Frontal cortex (tissue), 4 donors: Measurements from ENCODE around the gene L3MBTL3. TPM values are rescaled to one million over a fixed set of nuclear protein-coding genes. Genes with fewer than 3 reads are reported as not detected.

Experiments used
- DNase-seq, 2 donors: peaks; one replicate each; pipeline ENCODE4 v3.0.0; 2012; ENCODE audit warnings: low spot score in 2 of 2
- FAIRE-seq: peaks from 2 replicates; lab custom pipeline; 2012; peaks lifted over from hg19 to GRCh38; lab: Jason Lieb, UNC
- total RNA-seq: library from RNA; depleted of rRNA; stranded (reverse); fragments of >200 nt; gene quantifications from one replicate; pipeline ENCODE4 v1.2.3, GENCODE V29; 2014
- donor health status: control.
- donor health status: control.
- donor health status: control.

Gene L3MBTL3
- total RNA-seq, 1 donor from 2014 or later = 46.1 TPM

DNA sequence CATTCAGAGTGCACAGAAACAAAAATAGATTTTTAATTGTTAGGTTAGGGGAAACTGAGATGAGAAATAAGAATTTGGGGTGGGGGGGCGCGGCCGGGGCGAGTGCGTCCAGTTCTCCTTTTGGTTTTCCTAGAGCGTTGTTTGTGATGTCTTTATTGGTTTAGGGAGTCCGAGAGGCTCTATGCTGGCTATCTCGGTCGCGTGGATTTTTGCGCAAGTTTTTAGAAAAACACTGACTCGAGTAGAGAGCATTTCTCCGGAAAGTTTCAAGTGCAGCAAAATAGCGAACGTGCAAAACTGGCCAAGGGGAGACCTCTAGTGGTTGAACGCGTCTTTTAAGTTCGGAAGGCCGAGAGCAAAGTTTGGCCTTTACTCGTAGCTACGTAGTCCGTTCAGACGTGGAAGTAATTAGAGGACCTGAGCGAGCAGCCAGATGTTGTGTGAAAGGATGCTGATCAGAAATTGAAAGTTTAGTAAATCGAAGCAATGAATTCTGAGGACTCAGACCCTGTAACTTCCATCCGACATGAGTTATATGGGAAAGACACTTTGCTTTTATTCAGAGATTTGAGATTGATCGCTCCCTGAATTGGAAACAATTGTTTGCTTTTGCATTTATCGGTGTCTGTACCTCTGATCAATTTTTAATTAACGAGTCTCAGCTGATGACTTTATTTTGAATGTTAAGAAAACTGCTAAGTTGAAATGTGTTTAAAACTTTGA is 2.7 kb downstream of the L3MBTL3 start:
- DNase-seq = peak; percentile 58 to 69
- FAIRE-seq = peak; percentile 3

DNA sequence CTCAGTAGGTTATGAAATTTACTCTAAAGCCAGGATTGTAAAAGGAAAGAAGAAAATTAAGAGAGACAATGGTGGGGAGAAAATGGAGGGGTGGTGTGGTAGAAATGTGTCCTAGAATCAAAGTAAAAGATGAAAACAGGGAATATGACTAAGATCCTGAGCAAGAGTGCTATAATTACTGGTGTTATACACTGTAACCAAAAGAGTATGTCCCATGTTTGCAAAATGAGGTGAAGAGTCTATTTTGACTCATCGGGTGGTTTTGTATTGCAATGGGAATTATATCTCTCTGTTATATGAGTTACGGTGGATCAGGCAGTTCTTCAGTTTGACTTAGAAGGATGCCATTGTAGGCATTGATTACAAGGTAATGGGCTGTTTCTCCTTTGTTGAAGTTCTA is 8.5 kb downstream of the L3MBTL3 start:
- DNase-seq (no peak), FAIRE-seq (no peak)

DNA sequence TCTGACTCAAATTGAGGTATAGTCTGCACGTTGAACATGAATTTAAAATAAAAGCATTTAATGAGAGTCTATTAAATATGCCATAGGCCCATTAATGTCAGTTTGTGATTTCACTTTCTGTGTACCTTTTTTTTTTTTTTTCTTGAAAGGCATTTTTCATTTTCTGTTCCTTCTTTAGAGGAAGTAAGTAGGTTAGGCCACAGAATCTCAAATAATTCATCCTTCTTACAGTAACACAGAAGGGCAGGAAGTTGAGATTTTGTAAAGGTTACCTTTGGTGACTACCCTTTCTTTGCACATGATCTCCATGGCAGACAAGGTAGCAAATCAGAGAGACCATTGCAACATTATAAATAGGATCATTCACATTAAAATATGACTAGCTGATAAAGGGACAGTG is 9.6 kb downstream of the L3MBTL3 start:
- no peak for DNase-seq
- FAIRE-seq = no peak

DNA sequence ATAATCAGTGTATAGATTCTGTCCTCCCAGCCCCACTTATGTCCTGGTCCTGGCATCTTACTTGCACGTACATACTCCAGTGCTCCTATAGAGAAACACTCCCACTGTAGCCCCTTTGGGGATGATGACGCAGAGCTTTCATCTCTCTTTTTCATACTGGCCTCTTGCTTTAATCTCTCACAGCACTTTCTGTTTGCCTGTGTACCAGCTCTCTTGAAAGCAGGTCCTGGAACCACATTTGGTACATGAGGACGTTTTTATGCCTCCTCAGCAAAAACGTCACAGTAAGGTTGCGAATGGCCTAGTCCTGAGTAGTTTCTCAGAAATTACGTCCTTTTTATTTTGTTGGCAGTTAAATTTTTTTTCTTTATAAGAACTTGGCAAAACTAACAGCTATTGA is 10.8 kb downstream of the L3MBTL3 start:
- DNase-seq (no peak), FAIRE-seq (no peak)

DNA sequence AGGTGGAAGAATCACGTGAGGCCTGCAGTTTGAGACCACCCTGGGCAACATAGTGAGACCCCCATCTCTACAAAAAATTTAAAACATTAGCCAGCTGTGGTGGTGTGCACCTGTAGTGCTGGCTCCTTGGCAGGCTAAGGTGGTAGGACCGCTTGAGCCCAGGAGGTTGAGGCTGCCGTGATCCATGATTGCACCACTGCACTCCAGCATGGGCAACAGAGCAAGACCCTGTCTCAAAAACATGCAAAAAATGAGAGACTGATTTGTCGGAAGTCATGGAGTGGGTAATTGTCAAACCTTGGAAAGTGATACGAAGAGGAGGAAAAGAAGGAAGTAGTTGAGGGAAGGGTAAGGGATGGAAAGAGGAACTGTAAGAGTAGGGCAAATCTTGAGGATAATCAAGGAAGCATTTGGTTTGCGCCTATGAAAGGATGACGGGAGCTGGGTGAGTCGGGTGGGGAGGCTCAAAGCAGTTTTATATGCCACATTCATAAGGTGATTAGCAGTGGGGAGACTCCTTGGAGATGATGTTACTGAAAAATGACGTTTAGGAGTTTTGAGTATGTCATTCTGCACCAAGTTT is 14.5 kb downstream of the L3MBTL3 start:
- FAIRE-seq = no peak
- DNase-seq = no peak

DNA sequence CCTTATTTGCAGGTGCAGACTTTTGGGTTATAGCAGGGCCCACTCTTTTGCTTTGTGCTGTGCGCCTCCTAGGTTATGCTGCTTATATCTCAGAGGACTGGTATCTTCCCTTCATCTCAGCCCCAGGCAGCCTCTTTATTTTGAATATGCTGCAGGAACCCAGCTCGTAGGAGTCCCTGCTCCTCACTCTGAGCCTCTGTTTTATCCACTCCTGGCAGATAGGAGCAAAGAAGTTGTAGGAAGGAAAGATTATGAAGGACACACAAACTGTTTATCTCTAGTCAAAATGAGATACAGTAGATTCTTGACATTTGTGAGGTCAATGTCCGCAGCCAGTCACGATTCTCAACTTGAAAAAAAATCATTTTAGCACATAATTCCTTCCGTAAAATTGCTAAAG is 15.6 kb downstream of the L3MBTL3 start:
- DNase-seq (no peak), FAIRE-seq (no peak)

DNA sequence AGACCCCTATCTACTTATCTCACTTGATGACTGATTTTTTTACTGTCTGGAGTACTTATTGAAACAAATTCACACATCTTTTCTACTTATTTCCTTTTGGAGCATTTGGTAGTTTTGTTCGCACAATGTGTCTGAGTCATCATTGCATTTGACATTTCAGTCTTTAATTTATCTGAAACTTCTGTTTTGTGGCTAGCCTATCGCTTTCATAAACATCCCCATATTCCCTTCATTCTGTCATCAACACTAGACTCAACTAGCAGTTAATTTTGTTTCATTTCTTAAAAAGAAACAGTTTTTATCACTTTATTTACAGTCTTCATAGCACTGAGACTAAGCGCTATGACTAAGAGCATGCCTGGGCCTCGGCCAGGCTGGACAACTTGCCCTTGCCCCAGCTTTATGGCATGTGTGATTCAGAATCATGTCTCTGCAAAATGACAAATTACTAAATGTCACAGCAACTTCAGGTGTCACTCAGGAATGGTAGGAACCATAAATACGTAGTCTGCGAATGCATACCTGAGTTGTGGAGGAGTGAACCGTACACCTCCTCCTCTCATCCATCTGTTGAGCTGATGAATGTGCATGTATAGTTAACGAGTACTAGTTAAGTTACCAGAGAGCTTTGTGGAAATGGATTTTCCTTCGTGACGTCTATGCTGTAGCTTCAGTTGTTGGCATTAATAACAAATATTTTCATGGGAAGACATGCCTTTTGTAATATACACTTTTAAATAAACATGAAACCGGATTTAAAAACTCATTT is 16.2 kb downstream of the L3MBTL3 start:
- FAIRE-seq (no peak), DNase-seq (no peak)

DNA sequence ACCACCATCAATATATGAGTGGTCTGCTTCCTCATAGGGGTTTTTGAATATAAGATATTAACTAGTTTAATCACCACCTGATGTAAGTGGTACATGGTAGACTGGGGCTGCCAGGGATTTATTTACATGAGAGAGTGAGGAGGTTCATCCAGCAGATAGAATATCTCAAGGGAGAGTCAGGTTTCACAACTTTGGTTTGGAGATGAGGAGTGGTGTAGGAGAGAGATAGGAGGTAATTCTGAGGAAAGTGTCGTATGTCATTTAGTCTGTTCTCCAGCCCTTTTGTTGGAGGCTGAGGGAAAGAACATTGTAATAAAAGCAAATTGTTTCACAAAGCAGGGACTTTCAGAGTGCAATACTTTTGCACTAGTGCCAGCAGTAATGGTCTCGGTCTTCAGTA is 16.8 kb downstream of the L3MBTL3 start:
- DNase-seq (no peak), FAIRE-seq (no peak)

DNA sequence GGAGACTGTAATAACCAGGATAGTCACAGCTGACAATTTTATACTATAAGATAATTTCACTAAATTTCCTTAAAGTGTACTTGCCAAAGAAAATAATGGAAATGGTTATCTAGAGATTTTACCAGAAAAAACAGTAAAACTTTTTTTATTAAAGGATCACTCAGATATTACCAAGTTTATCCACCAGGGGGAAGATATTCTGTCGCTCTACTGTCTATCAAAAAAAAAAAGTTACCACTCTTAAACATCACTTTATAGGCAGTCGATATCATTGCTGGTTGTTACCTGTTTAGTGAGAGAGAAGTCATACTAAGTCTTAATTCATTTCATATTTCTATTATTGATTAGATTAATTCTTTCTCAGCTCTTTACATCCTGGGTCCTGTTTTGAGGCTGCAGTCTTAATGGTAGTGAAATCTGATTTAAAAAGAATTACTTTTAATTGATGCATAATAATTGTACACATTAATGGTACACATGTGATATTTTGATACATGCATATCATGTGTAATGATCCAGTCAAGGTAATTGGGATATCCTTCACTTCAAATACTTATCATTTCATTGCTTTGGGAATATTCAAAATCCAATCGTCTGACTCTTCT is 18.9 kb downstream of the L3MBTL3 start:
- DNase-seq (no peak), FAIRE-seq (no peak)

DNA sequence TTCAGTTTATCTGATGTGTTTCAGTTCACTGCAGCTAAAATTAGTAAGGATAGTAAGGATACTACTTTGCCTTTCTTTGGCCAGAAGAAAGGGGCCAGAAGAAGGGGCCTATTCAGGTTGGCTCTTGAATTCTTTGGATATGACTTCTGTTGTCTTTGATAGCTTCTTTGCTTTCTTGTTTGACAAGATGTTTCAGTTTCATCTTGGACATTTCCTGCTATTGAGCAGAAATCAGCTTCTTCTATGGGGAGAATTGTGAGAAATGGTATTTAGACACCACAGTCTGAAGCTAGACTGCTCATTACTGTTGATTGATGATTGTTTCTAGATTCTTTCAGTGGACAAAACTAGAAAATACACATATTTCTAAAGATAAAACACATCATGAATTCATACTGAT is 23.2 kb downstream of the L3MBTL3 start:
- DNase-seq = no peak
- no peak for FAIRE-seq

DNA sequence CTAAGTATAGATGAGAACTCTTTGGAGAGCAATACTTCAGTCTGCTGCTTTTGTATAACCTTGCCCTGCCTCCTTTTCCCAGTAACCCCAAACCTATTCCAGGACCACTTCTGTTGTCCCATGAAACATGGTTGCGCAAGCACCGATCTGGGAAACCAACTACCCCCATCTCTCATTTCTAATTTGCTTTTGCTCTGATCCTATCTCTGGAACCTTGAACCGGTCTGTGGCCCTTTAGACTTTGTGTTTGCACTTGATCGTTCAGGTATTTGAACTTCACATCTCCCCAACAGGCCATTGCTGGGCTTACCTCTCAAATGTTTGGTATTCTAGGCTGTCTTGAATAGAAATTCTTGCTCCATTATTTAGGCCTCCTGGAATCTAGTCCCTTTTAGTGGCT is 25.0 kb downstream of the L3MBTL3 start:
- FAIRE-seq (no peak), DNase-seq (no peak)

DNA sequence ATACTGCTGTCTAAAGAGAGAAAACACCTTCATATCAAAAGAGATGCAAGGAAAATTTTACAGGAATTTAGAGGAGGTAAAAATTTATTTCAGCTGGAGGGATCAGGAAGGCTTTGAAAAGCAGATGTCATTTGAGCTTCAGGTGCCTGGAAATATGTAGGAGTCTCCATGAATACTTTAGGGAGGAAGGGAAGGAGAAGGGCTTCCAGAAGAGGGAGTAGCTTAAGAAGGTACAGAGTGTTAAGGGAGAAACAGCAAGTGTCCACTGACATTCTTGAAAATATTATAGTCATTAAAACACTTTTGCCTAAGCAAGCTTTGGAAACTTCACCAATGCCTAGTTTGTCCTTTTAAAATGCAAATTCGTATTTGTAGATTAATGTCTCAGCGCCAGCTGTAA is 27.2 kb downstream of the L3MBTL3 start:
- DNase-seq = no peak

DNA sequence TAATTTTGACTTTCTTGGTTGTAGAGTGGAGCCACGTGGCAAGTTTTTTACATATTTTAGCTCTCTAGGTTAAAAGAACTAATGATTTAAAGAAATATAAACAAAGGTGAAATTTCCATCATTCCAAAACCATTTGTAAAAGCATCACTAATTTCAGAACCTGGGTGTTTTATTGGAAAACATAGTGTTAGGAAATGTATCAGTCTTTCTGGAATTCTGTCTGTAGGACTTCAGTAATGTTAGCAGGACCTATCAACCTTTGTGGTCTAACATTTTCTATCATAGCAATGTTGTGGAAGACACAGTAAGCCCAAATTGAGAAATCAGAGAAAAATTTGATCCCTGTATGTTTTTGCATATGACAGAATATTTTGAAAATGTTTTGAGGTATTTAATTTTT is 28.3 kb downstream of the L3MBTL3 start:
- FAIRE-seq (no peak), DNase-seq (no peak)

More for the DNA sequence above, 27.2 kb downstream of the L3MBTL3 start:
- FAIRE-seq = no peak

DNA sequence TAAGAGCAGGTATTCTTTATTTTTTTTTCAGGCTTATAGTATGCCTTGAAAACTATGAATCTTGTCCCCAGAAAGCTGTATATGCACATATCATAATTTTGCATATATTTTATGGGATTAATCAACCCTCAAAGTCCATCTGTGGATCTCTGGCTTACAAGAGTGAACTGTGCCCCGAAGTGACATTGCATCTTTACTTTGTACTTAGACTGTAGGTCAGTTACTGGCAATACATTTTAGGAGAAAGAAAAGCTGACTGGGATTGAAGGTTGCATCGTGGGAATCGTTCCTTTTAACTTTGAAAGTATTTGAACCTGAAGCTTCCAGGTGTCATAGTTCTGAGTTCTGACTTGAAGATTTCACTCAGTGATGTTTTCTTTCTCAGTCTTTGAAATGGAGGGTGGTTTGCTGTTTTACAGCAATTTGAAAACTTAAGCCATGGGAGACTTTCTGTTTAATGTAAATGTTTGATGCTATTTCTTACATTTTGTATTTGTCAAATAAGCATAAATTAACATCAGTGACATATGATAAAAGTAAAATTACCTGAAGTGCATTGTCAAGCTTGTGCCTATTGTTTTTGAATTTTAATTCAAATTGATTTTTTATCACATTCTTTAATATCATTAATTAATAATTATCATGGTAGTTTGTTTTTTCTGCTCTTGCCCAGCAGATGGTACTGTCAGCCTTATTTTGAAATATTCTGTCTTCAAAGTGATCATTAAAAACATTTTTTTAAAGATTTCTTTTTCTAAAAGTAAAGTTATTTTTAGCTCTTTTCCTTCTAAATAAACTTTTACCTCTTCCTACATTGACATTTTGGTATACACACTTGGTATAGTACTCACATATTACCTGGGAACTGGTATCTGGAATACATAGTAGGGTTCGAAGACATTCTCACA is 29.0 kb downstream of the L3MBTL3 start:
- FAIRE-seq = peak; percentile 69
- DNase-seq = no peak

DNA sequence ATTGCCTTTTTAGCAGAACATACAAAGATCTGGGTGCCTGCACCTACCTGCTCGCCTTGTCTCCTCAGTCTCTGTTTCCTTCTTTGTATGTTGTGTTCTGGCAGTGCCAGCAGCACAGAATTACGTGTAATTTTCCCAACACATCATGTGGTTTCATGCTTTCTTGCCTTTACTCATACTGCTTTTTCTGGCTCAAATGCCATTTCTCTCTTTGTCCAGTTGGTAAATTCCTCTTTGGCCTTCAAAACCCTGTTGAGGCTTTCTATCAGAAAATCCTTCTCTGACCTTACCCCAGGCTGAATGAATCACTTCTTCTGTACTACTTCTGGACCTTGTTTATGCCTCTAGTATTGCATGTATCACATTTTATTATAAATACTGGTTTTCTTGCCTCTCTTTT is 31.8 kb downstream of the L3MBTL3 start:
- DNase-seq = no peak

DNA sequence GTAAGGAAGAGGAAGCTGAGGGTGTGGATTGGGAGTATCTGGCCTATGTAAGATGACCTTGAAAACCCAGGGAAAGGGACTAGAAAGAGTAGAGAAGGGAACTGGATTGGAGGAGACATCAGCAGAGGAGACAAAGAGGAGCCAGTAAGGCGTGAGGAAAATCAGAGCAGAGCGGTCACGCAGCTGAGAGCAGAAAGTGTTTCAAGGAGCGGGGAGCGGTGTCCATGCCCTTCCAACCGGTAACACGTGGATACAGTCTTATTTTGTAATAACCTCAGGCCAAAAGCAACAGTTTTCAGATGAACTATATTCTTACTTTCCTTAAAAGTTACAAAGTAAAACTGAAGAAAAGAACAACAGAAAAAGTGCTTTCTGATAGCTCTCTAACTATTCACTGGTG is 36.3 kb downstream of the L3MBTL3 start:
- FAIRE-seq (no peak), DNase-seq (no peak)

More for the DNA sequence above, 31.8 kb downstream of the L3MBTL3 start:
- FAIRE-seq = no peak

DNA sequence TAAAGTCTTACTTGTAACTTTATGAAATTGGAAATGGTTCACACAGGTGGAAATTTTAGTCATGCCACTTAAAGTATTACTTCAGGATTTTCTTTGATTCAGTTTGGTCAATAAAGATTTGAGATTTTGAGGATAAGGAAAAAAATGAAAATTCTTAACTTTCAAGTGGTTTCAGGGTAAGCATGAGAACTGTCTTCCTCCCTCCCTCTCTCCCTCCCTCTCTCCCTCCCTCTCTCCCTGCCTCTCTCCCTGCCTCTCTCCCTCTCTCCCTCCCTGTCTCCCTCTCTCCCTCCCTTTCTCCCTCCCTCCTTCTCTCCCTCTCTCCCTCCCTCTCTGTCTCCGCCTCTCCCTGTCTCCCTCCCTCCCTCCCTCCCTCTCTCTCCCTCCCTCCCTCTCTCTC is 36.9 kb downstream of the L3MBTL3 start:
- no peak for FAIRE-seq
- DNase-seq = no peak

DNA sequence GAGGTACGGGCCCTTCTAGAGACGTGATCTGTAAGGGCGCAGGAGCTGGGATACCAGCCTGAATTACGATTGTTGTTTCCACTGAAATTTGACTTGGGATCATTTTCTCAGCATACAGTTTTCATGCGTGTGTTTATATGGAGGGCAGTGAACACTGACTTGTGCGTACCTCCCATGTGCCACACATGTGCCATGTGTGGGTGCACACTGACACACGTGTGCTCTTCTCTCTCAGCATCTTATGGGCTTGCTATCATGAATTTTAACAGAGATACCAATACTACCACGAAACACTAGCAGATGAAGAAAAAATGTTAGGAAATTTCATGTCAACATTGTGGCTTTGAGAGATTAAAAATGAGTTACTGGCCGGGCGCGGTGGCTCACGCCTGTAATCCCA is 39.1 kb downstream of the L3MBTL3 start:
- no peak for FAIRE-seq
- DNase-seq = no peak

DNA sequence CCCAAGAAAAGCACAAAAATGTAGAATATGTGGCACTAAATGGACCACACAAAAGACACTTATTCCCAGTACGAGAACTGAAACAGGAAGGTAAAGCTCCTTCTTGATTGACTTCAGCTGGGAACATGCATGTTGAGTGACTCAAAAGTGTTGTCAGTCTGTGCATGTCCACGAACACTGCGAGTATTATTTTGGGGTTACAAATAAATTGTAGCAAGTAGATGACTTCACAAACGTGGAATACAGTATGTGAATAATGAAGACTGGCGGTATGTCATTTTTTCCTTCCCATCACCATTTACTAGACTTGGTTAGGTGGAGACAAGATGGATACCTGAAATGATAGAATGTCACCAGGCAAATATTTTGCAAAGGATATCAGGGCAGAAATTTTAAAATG is 45.4 kb downstream of the L3MBTL3 start:
- DNase-seq (no peak), FAIRE-seq (no peak)
